Measurements from ENCODE around the gene SPRED1. TPM values are rescaled to one million over a fixed set of nuclear protein-coding genes. Genes with fewer than 3 reads are reported as not detected.
"Not testable (repeated sequence)": the region's sequence is repeated elsewhere in the genome, so short reads cannot be mapped to it uniquely, and the experiment has no call there.

SPRED1 gene
- total RNA-seq, 1 donor from 2014 or later, result 77.4 TPM

- not testable (repeated sequence) for DNase-seq
Measured at GRCh38 chr15:38237021-38237420, 15.6 kb upstream of the SPRED1 start.

- DNase-seq, result no peak
Measured at GRCh38 chr15:38238311-38238710, 14.3 kb upstream of the SPRED1 start.

DNA sequence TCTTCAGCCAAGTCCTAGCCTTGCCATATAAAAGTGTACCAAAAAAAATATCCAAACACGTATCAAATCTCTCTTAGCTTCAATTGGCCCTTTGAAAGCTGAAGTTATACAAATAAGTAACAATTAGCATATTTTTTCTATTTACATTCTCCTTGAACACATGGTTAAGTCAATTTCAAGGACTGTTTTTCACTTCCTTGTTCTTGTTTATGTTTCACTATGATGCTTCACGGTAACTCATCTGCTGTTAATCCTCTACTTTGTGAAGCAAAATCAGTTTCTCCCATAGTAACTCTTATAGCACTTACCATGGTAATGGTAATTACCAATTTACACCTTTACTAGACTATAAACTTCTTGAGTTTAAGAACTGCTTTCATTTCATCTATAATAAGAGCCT is 10.6 kb upstream of the SPRED1 start:
- DNase-seq, result no peak

- DNase-seq, result no peak
Measured at GRCh38 chr15:38243278-38244055, 9.2 kb upstream of the SPRED1 start.

DNA sequence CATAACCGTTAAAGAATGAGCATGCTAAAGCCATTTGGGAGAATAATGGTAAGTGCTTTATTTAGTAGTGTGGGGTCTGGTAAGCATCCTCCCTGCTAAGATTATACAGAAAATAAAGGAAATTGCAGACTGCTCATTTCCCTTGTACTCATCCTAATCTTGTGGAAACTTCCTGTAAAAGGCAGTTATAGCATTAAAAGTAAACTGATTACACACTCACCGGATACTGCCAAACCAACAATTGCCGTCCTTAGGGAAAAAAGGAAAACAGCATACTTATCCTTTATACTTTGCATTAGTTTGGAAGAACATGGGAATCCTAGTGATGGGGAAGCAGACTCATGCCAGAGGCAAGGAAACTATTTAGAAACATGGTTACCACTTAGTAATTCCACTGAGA is 5.3 kb upstream of the SPRED1 start:
- DNase-seq, result no peak

DNA sequence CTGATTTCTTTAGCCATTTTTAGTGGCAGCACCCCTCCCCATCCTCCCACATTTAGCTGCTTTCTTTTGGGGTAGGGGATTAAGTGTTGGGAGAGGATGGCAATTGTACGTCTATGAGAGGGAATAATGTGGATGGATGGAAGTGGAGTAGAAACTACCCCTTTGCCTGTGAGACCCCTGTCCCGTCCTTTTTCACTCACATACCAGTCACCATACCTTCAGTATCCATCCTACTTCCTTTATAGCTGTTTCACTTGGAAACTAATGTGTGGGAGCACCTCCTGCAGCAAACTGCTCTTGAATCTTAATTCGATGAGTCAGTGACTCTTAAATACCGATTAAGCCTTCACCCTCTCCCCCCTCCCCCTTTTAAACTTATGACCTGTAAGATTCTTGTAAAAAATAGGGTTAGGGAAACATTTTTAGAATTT is 730 bp downstream of the SPRED1 start:
- DNase-seq, result no peak

DNA sequence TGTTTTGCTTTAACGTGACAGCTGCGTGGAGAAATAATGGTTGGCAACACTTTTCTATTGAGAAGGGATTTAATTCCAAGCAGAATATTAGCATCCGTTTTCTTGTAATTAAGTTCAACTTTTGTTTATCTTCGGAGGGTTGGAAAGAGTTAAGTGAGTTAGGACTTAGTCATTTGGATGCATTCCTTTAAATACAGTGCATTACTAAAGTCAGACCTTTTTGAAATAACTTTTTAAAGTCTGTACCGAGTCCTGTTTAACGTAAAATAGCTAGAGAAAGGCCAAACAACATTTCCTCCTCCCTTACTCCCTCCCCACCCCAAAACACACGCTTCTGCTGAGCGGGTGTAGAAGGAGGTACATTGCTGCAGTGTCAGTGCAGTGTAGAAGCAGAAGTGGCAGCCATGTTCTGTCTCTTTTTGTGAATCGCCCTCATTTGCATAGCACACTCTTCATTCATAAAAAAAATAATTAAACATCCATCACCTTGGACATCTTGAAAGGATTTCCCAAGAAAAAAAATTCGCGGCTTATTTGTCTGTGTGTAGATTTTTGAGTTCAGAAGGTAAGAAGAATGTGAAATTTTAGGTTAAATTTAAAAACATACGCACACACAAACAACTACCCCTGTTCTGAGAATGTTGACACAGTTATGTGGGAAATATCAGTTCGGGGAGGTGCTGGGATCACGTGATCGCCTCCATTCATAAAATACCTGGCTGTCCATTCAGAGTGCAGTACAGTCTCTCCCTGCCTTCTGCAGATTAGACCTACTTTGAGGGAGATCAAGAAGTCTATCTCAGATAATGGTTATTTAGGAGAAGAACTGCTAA is 1.6 kb downstream of the SPRED1 start:
- DNase-seq, result peak; percentile 34

DNA sequence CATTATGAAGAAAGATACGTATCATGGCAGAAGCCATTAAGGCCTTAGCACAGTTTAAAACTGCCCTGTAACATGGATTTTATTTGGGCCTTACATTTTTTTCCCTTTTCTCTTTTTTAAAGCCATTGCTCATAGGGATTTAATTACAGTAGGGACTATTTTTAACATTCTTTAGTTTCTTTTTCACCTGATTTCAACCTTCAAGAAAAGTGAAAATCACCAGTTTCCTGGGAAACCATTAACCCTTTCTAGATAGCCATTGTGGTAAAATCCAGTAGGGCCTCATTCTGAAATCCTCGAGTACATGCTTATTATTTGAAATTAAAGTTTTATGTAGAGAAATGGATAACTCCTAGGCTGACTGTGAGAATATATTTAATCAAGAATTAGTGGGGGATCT is 3.1 kb downstream of the SPRED1 start:
- DNase-seq, result no peak

GRCh38 chr15:38257676-38258075 is 5.0 kb downstream of the SPRED1 start:
- DNase-seq, result no peak

- no peak for DNase-seq
Measured at GRCh38 chr15:38259134-38259533, 6.5 kb downstream of the SPRED1 start.

DNA sequence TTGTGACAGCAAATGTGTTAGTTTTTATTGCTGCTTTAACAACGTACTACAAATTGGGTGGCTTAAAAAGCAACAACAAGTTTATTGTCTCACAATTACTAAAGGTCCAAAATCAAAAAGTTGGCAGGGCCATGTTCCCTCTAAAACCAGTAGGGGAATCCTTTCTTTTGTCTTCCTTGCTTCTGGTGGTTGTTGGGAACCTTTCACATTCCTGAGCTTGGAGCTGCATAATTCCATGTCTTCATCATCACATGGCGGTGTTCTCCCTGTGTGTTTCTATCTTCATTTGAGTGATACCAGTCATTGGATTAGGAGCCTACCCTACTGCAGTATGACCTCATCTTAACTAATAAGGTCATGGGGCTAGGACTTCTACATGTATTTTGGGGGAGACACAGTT is 7.4 kb downstream of the SPRED1 start:
- no peak for DNase-seq

GRCh38 chr15:38263251-38263650 is 10.6 kb downstream of the SPRED1 start:
- DNase-seq, result no peak

- DNase-seq, result no peak
Measured at GRCh38 chr15:38263996-38264395, 11.4 kb downstream of the SPRED1 start.

DNA sequence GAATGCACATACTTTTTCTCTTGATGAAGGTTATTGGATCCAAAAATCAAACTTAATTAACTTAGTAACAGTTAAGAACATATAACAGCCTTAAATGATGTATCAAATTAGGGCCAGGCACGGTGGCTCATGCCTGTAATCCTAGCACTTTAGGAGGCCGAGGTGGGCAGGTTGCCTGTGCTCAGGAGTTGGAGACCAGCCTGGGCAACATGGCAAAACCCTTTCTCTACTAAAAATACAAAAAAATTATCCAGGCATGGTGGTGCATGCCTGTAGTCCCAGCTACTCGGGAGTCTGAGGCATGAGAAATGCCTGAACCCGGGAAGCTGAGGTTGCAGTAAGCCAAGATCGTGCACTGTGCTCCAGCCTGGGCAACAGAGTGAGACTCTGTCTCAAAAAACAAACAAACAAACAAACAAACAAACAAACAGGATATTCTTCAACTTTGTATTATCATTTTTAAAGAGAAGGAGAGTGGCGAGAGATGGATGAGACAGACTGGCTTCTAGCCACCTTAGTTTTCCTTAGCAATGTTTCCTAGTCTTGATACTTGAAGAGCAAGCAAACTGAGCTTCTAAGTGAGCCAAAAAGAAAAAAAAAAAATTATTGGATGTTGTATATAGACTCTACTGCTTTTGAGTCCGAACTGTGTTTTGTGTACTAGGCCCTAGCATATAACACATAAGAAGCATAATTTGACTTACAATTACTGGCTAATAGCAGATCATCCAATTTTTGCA is 13.8 kb downstream of the SPRED1 start:
- no peak for DNase-seq

DNA sequence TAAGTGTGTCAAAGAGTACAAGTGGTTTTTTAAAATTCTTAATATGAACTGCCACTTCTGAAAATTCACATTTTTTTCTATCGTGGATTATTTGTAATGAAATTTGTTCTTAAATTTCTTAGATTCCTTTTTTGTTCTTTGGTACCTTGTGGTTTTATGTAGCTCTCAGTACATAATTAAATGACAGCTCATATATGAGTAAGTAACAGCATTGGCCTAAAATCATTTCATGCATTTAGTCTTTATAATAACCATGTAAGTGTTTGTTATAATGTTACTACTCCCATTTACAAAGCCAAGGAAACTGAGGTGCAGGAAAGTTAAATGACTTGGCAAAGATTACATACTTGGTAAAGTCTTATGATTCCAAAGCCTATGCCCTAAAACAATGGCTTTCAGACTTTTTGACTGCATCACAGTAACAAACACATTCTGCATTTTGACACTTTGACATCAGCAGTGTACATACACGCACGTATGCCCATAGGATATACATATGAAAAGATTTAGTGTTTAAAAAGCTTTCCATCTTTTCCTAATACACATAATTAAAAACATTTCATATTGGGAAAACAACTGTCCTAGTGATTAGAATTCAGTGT is 14.9 kb downstream of the SPRED1 start:
- DNase-seq, result no peak

GRCh38 chr15:38271144-38271543 is 18.5 kb downstream of the SPRED1 start:
- no peak for DNase-seq

GRCh38 chr15:38271895-38272294 is 19.3 kb downstream of the SPRED1 start:
- DNase-seq, result no peak

DNA sequence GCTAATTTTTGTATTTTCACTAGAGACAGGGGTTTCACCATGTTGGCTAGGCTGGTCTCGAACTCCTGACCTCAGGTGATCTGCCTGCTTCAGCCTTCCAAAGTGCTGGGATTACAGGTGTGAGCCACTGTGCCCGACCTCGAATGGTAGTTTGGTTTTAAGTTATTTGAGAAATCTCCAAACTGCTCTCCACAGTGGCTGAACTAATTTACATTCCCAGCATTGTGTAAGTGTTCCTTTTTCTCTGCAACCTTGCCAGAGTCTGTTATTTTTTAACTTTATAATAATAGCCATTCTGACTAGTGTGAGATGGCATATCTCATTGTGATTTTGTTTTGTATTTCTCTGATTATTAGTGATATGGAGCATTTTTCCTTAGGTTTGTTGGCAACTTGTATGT is 19.8 kb downstream of the SPRED1 start:
- DNase-seq, result not testable (repeated sequence)

DNA sequence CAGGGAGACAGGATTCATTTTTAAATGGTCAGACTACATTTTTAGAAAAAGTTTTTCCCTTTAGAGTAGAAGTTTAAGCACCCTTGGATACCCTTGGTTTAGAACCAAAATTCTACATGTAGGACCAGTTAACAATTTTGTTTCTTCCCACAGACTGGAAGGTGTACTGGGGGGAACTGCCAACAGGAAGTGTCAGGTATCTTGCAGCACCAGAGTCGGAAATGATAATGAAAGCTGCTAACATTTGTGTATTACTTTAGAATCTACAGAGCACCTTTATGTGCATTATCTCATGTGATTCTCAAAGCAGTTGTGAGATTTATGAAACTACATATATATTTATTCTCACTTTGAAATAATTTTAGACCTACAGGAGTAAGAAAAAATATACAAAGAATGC is 21.5 kb downstream of the SPRED1 start:
- DNase-seq, result no peak

GRCh38 chr15:38275959-38276358 is 23.3 kb downstream of the SPRED1 start:
- DNase-seq, result no peak

DNA sequence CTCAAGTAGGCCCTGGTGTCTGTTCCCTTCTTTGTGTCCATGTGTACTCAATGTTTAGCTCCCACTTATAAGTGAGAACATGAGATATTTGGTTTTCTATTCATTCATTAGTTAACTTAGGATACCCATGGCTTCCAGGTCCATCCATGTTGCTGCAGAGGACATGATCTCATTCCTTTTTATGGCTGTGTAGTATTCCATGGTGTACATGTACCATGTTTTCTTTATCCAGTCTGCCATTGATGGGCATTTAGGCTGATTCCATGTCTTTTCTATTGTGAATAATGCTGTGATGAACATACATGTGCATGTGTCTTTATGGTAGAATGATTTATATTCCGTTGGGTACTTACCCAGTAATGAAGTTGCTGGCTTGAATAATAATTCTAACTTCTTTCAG is 24.6 kb downstream of the SPRED1 start:
- DNase-seq, result not testable (repeated sequence)

DNA sequence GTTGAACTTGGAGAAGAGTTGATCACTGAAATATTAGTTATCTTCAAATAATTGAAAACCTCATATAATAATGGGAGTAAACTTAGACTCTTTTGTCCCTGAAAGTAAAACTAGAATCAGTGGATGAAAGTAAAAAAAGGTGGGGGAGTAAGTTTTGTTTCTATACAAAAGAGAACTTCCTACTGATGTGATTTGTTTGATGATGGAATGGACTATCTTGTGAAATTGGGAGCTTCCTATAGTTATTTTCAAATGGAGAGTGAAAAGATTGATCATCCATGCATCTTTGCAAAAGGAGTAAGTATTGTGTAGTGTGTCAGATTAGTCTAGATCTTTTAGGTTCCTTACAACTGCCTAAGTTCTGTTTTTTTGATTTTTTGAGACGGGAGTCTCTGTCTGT is 28.4 kb downstream of the SPRED1 start:
- DNase-seq, result no peak

DNA sequence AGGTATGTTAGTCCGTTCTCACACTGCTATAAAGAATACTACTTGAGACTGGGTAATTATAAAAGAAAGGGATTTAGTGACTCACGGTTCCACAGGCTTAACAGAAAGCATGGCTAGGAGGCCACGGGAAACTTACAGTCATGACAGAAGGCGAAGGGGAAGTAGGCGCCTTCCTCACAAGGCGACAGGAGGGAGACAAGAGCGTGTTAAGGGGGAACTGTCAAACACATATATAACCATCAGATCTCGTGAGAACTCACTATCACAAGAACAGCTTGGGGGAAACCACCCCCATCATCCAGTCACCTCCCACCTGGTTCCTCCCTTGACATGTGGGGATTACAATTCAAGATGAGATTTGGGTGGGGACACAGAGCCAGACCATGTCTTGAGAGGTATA is 30.4 kb downstream of the SPRED1 start:
- no peak for DNase-seq

Data from occipital lobe (tissue), 2 donors.